ENCODE results near the gene ACTL10. TPM values are rescaled to one million over a fixed set of nuclear protein-coding genes. Genes with fewer than 3 reads are reported as not detected.

Gene ACTL10
- polyA plus RNA-seq, 2 of the 4 experiments (the other 2 are of a cell fraction): not detected

DNA sequence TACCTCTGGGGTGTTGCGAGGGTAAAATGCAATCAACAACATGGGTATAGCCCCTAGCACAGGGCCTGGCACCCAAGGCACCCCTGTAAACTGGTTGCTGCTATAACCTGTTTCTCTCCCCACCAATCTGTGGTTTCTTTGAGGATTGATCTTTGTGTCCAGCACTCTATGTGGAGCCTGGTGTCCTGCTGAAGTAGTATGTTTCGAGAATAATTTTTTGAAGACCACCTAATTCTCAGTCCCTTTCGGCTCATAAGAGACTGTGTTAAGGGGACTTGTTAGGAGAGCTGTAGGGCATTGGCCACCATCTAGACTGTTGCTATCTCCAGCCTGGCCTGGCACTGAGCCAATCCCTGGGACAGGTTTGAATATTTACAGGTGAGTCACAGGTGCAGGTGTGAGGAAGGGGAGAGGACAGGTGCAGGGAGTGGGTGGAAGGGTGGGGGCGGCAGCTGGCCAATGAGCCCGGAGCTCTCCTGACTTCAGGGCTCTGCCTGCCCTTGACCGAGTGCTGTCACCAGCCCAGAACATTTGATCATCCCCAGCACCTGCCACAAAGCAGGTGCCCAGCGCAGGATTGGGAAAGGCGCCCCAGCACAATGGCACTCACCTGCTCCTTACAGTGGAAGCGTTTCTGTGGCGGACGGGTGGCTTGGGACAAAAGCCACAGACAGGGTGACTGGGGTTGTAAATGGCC lies 12.7 kb upstream of the ACTL10 start:
- CTCF ChIA-PET: interaction anchor here (0.5 to 4.8 kb wide), 30 partner anchors 9 to 428 kb away, joined by 3 to 28 read pairs (median 4); partner anchors contain the start of genes ACTL10, C20orf144, PXMP4 and SNTA1
- H3K9me3 ChIP-seq: no peaks in the 10 kb centered on the region
- TF ChIP-seq SMC3 (IDR thresholded peaks at IDR 0.05) (no peak), ESRRA (IDR thresholded peaks at IDR 0.05; ENCODE audit: borderline replicate concordance, low read length) (no peak), ZC3H11A (IDR thresholded peaks at IDR 0.05) (no peak), EHF (CRISPR knock-in tag; IDR thresholded peaks at IDR 0.05) (no peak), MAZ (IDR thresholded peaks at IDR 0.05; ENCODE audit: borderline replicate concordance, low read depth, low read length) (no peak), RARB (CRISPR knock-in tag; IDR thresholded peaks at IDR 0.05) (no peak), HEYL (CRISPR knock-in tag; IDR thresholded peaks at IDR 0.05) (no peak)
- no peak overlapping the region for H3K27ac ChIP-seq
- 93% methylated on average over 11 of the region's 11 CpGs for WGBS (ENCODE audit: missing lambda C conversion rate)
- no peak for FAIRE-seq
- no peak for ATAC-seq
- DNase-seq (ENCODE audit: low read depth in 1 of 2, low spot score in 1 of 2): no peak
- H3K4me2 ChIP-seq: no peak overlapping the region
- H3K4me3 ChIP-seq: no peak overlapping the region
- peaks cover 4% of the 10 kb centered on the region; the same call in 1 of the 3 replicates for H3K4me1 ChIP-seq
- POLR2A ChIA-PET: interaction anchor here (2.2 kb wide), 1 partner anchor 10 kb away, joined by 14 read pairs; no protein-coding TSS in a partner anchor

DNA sequence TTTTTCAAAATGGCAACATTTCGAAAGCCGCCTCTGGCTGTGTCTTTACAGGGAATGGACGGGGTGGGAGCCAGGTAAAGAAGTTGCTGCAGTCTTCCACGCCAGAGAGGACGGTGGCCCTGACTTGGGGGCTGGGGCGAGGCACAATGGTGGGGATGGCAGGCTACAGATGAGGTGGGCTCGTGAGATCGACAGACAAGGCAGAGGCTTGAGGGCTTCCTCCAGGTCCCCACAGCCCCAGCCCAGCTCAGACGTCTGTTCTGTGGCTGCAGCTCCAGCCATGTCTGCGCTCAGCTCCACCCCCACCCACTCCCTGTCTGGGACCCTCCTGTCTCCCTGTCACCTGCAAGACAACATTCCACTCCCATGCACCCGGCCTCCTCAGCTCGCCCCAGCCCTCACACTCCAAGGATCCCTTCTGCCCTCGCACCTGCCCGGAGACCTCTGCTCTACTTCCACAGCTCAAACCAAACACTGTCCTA lies 12.0 kb upstream of the ACTL10 start:
- no peak for FAIRE-seq
- CTCF ChIA-PET: interaction anchor here (1.2 to 4.8 kb wide), 7 partner anchors 9 to 427 kb away, joined by 4 to 28 read pairs (median 5); partner anchors contain the start of genes ACTL10 and C20orf144
- POLR2A ChIA-PET: interaction anchor here (0.5 to 2.2 kb wide), 2 partner anchors 9 to 201 kb away, joined by 3 to 14 read pairs; no protein-coding TSS in a partner anchor

GRCh38 chr20:33655164-33655563 lies 11.6 kb upstream of the ACTL10 start:
- 79% methylated on average over 4 of the region's 4 CpGs for WGBS (ENCODE audit: missing lambda C conversion rate)
- ATAC-seq (no peak), FAIRE-seq (no peak), DNase-seq (ENCODE audit: low read depth in 1 of 2, low spot score in 1 of 2) (no peak)
- no peak for TF ChIP-seq FOSL2 (IDR thresholded peaks at IDR 0.05)
- TF ChIP-seq FOSL2 (CRISPR knock-in tag; IDR thresholded peaks at IDR 0.05): no peak
- no peak for TF ChIP-seq EHF (CRISPR knock-in tag; IDR thresholded peaks at IDR 0.05)
- no peak for TF ChIP-seq POLR2AphosphoS2 (conservative IDR thresholded peaks at IDR 0.05; ENCODE audit: low read length)
- TF ChIP-seq EHMT2 (IDR thresholded peaks at IDR 0.05; ENCODE audit: low read depth): no peak
- TF ChIP-seq RFX5 (IDR thresholded peaks at IDR 0.05): no peak
- no peak for TF ChIP-seq RAD21 (conservative IDR thresholded peaks at IDR 0.05 in 1 of 2, IDR thresholded peaks at IDR 0.05 in 1 of 2)
- no peak for TF ChIP-seq POLR2A (IDR thresholded peaks at IDR 0.05; ENCODE audit: low read length)
- no peak for TF ChIP-seq ZNF302 (CRISPR knock-in tag; IDR thresholded peaks at IDR 0.05)
- no peak for TF ChIP-seq BHLHE40 (IDR thresholded peaks at IDR 0.05; ENCODE audit: low read depth, low read length)
- Histone ChIP-seq H3K4me3 (no peak overlapping the region), H3K4me2 (no peak overlapping the region), H3K9me3 (no peaks in the 10 kb centered on the region), H3K4me1 (peaks cover 4% of the 10 kb centered on the region; the same call in 1 of the 3 replicates), H3K27ac (no peak overlapping the region)
- ChIA-PET CTCF (interaction anchor here (1.2 to 4.8 kb wide), 2 partner anchors 12 to 198 kb away, joined by 4 to 21 read pairs; no protein-coding TSS in a partner anchor), POLR2A (interaction anchor here (0.5 to 2.2 kb wide), 2 partner anchors 8 to 201 kb away, joined by 3 to 14 read pairs; no protein-coding TSS in a partner anchor)

More for the DNA sequence above, 12.0 kb upstream of the ACTL10 start:
- H3K4me1 ChIP-seq: peaks cover 4% of the 10 kb centered on the region; the same call in 1 of the 3 replicates
- DNase-seq (ENCODE audit: low read depth in 1 of 2, low spot score in 1 of 2) (no peak), ATAC-seq (no peak)
- no peak for TF ChIP-seq JUNB (IDR thresholded peaks at IDR 0.05)
- TF ChIP-seq RAD21 (conservative IDR thresholded peaks at IDR 0.05 in 1 of 2, IDR thresholded peaks at IDR 0.05 in 1 of 2): no peak
- no peak for TF ChIP-seq PBX3 (IDR thresholded peaks at IDR 0.05)
- TF ChIP-seq HOXA7 (CRISPR knock-in tag; IDR thresholded peaks at IDR 0.05): no peak
- no peak for TF ChIP-seq GATA3 (IDR thresholded peaks at IDR 0.05; ENCODE audit: borderline replicate concordance)
- no peak for TF ChIP-seq NPAS2 (CRISPR knock-in tag; IDR thresholded peaks at IDR 0.05; ENCODE audit: borderline replicate concordance)
- no peaks in the 10 kb centered on the region for H3K9me3 ChIP-seq
- WGBS (ENCODE audit: missing lambda C conversion rate): 90% methylated on average over 14 of the region's 14 CpGs
- H3K4me2 ChIP-seq: no peak overlapping the region
- H3K27ac ChIP-seq: no peak overlapping the region
- H3K4me3 ChIP-seq: no peak overlapping the region

Data from A549 (cell line).